Stimulated activated CD8-positive, alpha-beta memory T cell treated with anti-CD3 and anti-CD28 coated beads, Interleukin-7, amount 100 ng/mL, for 24 hours (primary cell): ENCODE data around the gene TMEM223.
"Not testable (repeated sequence)": the region's sequence is repeated elsewhere in the genome, so short reads cannot be mapped to it uniquely, and the experiment has no call there.

Experiments used
- DNase-seq: peaks from one replicate; pipeline ENCODE4 v3.0.0-alpha.2; 2020; ENCODE audit warnings: low read depth

Gene TMEM223

GRCh38 chr11:62752994-62753735 lies 38.6 kb downstream of the TMEM223 start:
- no peak for DNase-seq

- DNase-seq: no peak
Measured at GRCh38 chr11:62752177-62752785, 39.5 kb downstream of the TMEM223 start.

- DNase-seq: not testable (repeated sequence)
Measured at GRCh38 chr11:62749931-62750330, 41.9 kb downstream of the TMEM223 start.

- no peak for DNase-seq
Measured at GRCh38 chr11:62747475-62748160, 44.2 kb downstream of the TMEM223 start.
